WTC11 (cell line): ENCODE measurements around the gene FGD6. TPM values are rescaled to one million over a fixed set of nuclear protein-coding genes. Genes with fewer than 3 reads are reported as not detected.

ENCODE experiments used
- ATAC-seq: fragments of 200-7000 bp; cut with Tn5 transposase; 2 replicates; pipeline ENCODE4 v1.10.0; 2021; ENCODE audit warnings: mild to moderate bottlenecking, moderate library complexity
- CTCF ChIA-PET: fragments of 300-600 bp; sonication (Branson Sonifier 250); formaldehyde crosslinking; loops from one replicate; lab custom pipeline; 2021; ENCODE audit warnings: antibody characterized with exemption; lab: Charles Lee
- POLR2A ChIA-PET: fragments of 350-600 bp; sonication (Branson Sonifier 250); formaldehyde crosslinking; loops from one replicate; lab custom pipeline; 2021; ENCODE audit warnings: antibody characterized with exemption; lab: Charles Lee
- DNase-seq: peaks from one replicate; pipeline ENCODE4 v3.0.0; 2021; ENCODE audit warnings: low spot score
- H3K27ac Mint-ChIP-seq: 2 replicates; pipeline ENCODE4 v1.8.0; 2021; ENCODE audit warnings: mixed read lengths
- H3K27me3 Mint-ChIP-seq: 2 replicates; pipeline ENCODE4 v1.8.0; 2021; ENCODE audit warnings: low read depth, mild to moderate bottlenecking, moderate library complexity, mixed read lengths
- H3K36me3 Mint-ChIP-seq: 2 replicates; pipeline ENCODE4 v1.8.0; 2021; ENCODE audit warnings: mixed read lengths
- H3K4me1 Mint-ChIP-seq: 2 replicates; pipeline ENCODE4 v1.8.0; 2022; ENCODE audit warnings: mixed read lengths
- H3K4me3 Mint-ChIP-seq: 2 replicates; pipeline ENCODE4 v1.8.0; 2021; ENCODE audit warnings: mild to moderate bottlenecking, moderate library complexity, mixed read lengths
- H3K9me3 Mint-ChIP-seq: 2 replicates; pipeline ENCODE4 v1.8.0; 2021; ENCODE audit warnings: mixed read lengths
- CREB1 ChIP-seq: sonication (generic); formaldehyde crosslinking; IDR thresholded peaks from 2 replicates; pipeline ENCODE4 v1.8.0; 2023; ENCODE audit warnings: mild to moderate bottlenecking, missing genetic modification reagents
- FOXK1 ChIP-seq: sonication (generic); formaldehyde crosslinking; IDR thresholded peaks from 2 replicates; pipeline ENCODE4 v1.8.0; 2022; ENCODE audit warnings: mild to moderate bottlenecking, moderate library complexity, missing genetic modification reagents
- FOXP4 ChIP-seq: sonication (generic); formaldehyde crosslinking; IDR thresholded peaks from 2 replicates; pipeline ENCODE4 v1.8.0; 2022; ENCODE audit warnings: mild to moderate bottlenecking, missing genetic modification reagents
- GTF2I ChIP-seq: fragments of 250-450 bp; sonication (Bioruptor Pico); conservative IDR thresholded peaks from 2 replicates; pipeline ENCODE4 v1.4.0; 2021; ENCODE audit warnings: mild to moderate bottlenecking
- IRF1 ChIP-seq: sonication (generic); formaldehyde crosslinking; IDR thresholded peaks from 2 replicates; pipeline ENCODE4 v1.8.0; 2023; ENCODE audit warnings: missing genetic modification reagents
- NR2C2 ChIP-seq: sonication (generic); formaldehyde crosslinking; IDR thresholded peaks from 2 replicates; pipeline ENCODE4 v1.8.0; 2022; ENCODE audit warnings: mild to moderate bottlenecking, missing genetic modification reagents
- OVOL2 ChIP-seq: fragments of 250-450 bp; sonication (Bioruptor Pico); IDR thresholded peaks from 2 replicates; pipeline ENCODE4 v1.9.0; 2021; ENCODE audit warnings: mild to moderate bottlenecking, borderline replicate concordance
- PREB ChIP-seq: sonication (generic); formaldehyde crosslinking; IDR thresholded peaks from 2 replicates; pipeline ENCODE4 v1.8.1; 2022; ENCODE audit warnings: mild to moderate bottlenecking, missing genetic modification reagents, moderate library complexity, borderline replicate concordance
- TCF7 ChIP-seq: sonication (generic); formaldehyde crosslinking; IDR thresholded peaks from 2 replicates; pipeline ENCODE4 v1.8.0; 2022; ENCODE audit warnings: mild to moderate bottlenecking, low read depth, missing genetic modification reagents, moderate library complexity
- TP53 ChIP-seq: sonication (generic); formaldehyde crosslinking; IDR thresholded peaks from 2 replicates; pipeline ENCODE4 v1.8.1; 2023; ENCODE audit warnings: mild to moderate bottlenecking, missing genetic modification reagents
- ZBTB43 ChIP-seq: sonication (generic); formaldehyde crosslinking; IDR thresholded peaks from 2 replicates; pipeline ENCODE4 v1.8.1; 2023; ENCODE audit warnings: mild to moderate bottlenecking, missing genetic modification reagents
- ZMAT4 ChIP-seq: fragments of 250-450 bp; sonication (Bioruptor Pico); IDR thresholded peaks from 2 replicates; pipeline ENCODE4 v1.9.0; 2021; ENCODE audit warnings: mild to moderate bottlenecking
- ZNF219 ChIP-seq: sonication (generic); formaldehyde crosslinking; IDR thresholded peaks from 2 replicates; pipeline ENCODE4 v1.8.0; 2023; ENCODE audit warnings: missing genetic modification reagents, mild to moderate bottlenecking, borderline replicate concordance
- ZNF281 ChIP-seq: sonication (generic); formaldehyde crosslinking; IDR thresholded peaks from 2 replicates; pipeline ENCODE4 v1.8.0; 2023; ENCODE audit warnings: mild to moderate bottlenecking, missing genetic modification reagents
- ZNF317 ChIP-seq: sonication (generic); formaldehyde crosslinking; IDR thresholded peaks from 2 replicates; pipeline ENCODE4 v1.8.1; 2023; ENCODE audit warnings: low read depth, mild to moderate bottlenecking, moderate library complexity, missing genetic modification reagents, borderline replicate concordance
- ZNF416 ChIP-seq: fragments of 250-450 bp; sonication (Bioruptor Pico); IDR thresholded peaks from 2 replicates; pipeline ENCODE4 v1.9.0; 2021; ENCODE audit warnings: mild to moderate bottlenecking, inconsistent platforms
- ZNF425 ChIP-seq: fragments of 250-450 bp; sonication (Bioruptor Pico); conservative IDR thresholded peaks from 2 replicates; pipeline ENCODE4 v1.9.0; 2021; ENCODE audit warnings: mild to moderate bottlenecking
- total RNA-seq: library from RNA; stranded (reverse); gene quantifications from 3 replicates; pipeline ENCODE4 v1.2.3, GENCODE V29; 2021

The FGD6 gene
- total RNA-seq, 1 experiment from 2014 or later, result 28.2 TPM

GRCh38 chr12:95224202-95225170, 7.2 kb upstream of the FGD6 start:
- POLR2A ChIA-PET, result no interaction called here
- TF ChIP-seq ZNF317 (no peak), GTF2I (no peak), ZNF281 (CRISPR knock-in tag) (no peak), ZNF416 (CRISPR knock-in tag) (no peak), IRF1 (no peak), PREB (CRISPR knock-in tag) (no peak), TCF7 (CRISPR knock-in tag) (no peak), CREB1 (CRISPR knock-in tag) (no peak), ZNF425 (CRISPR knock-in tag) (no peak), FOXP4 (no peak), FOXK1 (CRISPR knock-in tag) (no peak), NR2C2 (CRISPR knock-in tag) (no peak), ZBTB43 (no peak), TP53 (CRISPR knock-in tag) (no peak), ZMAT4 (CRISPR knock-in tag) (no peak), OVOL2 (CRISPR knock-in tag) (no peak), ZNF219 (CRISPR knock-in tag) (no peak)
- TF ChIP-seq, all 79 proteins: peak for 0
- Mint-ChIP-seq H3K27ac (peak overlapping the region; percentile 68), H3K4me1 (peaks cover 36% of the 10 kb centered on the region), H3K9me3 (peaks cover 4% of the 10 kb centered on the region; the same call in 1 of the 2 replicates), H3K36me3 (peaks cover 22% of the 10 kb centered on the region), H3K27me3 (no peaks in the 10 kb centered on the region), H3K4me3 (no peak overlapping the region)
- CTCF ChIA-PET, result no interaction called here
- DNase-seq (no peak), ATAC-seq (no peak)
